ENCODE measurements around the gene LRRC37A3. TPM values are rescaled to one million over a fixed set of nuclear protein-coding genes. Genes with fewer than 3 reads are reported as not detected.
"Not testable (repeated sequence)": the region's sequence is repeated elsewhere in the genome, so short reads cannot be mapped to it uniquely, and the experiment has no call there.

LRRC37A3 gene
- polyA plus RNA-seq, 1 donor from 2014 or later: 4.2 TPM

- not testable (repeated sequence) for H3K9me3 Mint-ChIP-seq, H3K36me3 Mint-ChIP-seq, H3K27me3 Mint-ChIP-seq, H3K27ac Mint-ChIP-seq
- peaks cover 8 to 16% (median 8%) of the 10 kb centered on the region in 3 donors for H3K4me1 Mint-ChIP-seq
- peak overlapping the region in 1 of 4 donors; percentile 69 for H3K4me3 Mint-ChIP-seq
Measured at GRCh38 chr17:64829824-64830630, 89.3 kb downstream of the LRRC37A3 start.

- H3K27ac Mint-ChIP-seq, H3K27me3 Mint-ChIP-seq, H3K36me3 Mint-ChIP-seq, H3K9me3 Mint-ChIP-seq: not testable (repeated sequence)
- Mint-ChIP-seq H3K4me3 (peak overlapping the region in 1 of 4 donors; percentile 33), H3K4me1 (peaks cover 6 to 14% (median 6%) of the 10 kb centered on the region in 3 donors)
Measured at GRCh38 chr17:64829068-64829467, 90.2 kb downstream of the LRRC37A3 start.

- not testable (repeated sequence) for H3K4me1 Mint-ChIP-seq, H3K27ac Mint-ChIP-seq, H3K27me3 Mint-ChIP-seq, H3K9me3 Mint-ChIP-seq, H3K36me3 Mint-ChIP-seq, H3K4me3 Mint-ChIP-seq
Measured at GRCh38 chr17:64818904-64819303, 100.4 kb downstream of the LRRC37A3 start.

GRCh38 chr17:64815833-64816198, 103.5 kb downstream of the LRRC37A3 start:
- H3K4me1 Mint-ChIP-seq, H3K36me3 Mint-ChIP-seq, H3K4me3 Mint-ChIP-seq: not testable (repeated sequence)

GRCh38 chr17:64814993-64815832, 104.1 kb downstream of the LRRC37A3 start:
- H3K27me3 Mint-ChIP-seq, H3K4me3 Mint-ChIP-seq, H3K36me3 Mint-ChIP-seq, H3K9me3 Mint-ChIP-seq, H3K4me1 Mint-ChIP-seq: not testable (repeated sequence)
- H3K27ac Mint-ChIP-seq: peak overlapping the region in 1 of 3 donors; percentile 67

More at GRCh38 chr17:64815833-64816198, 103.5 kb downstream of the LRRC37A3 start:
- H3K27me3 Mint-ChIP-seq, H3K9me3 Mint-ChIP-seq: not testable (repeated sequence)
- H3K27ac Mint-ChIP-seq: peak overlapping the region in 1 of 3 donors; percentile 67

- H3K4me3 Mint-ChIP-seq: peak overlapping the region in 3 of 4 donors; percentile 49 to 89 (median 65)
- H3K27me3 Mint-ChIP-seq, H3K36me3 Mint-ChIP-seq, H3K9me3 Mint-ChIP-seq: not testable (repeated sequence)
- H3K4me1 Mint-ChIP-seq: peaks cover 10 to 15% (median 11%) of the 10 kb centered on the region in 3 donors
- peak overlapping the region; percentile 48 to 78 (median 59) for H3K27ac Mint-ChIP-seq
Measured at GRCh38 chr17:64808178-64808977, 110.9 kb downstream of the LRRC37A3 start.

Other genes with a start within 250 kb of the LRRC37A3 start
- 37.3 TPM for gene GNA13, start 137.3 kb upstream of the LRRC37A3 start, polyA plus RNA-seq
- gene RGS9, start 217.9 kb upstream of the LRRC37A3 start, polyA plus RNA-seq: 0.61 TPM

Data from IgD-negative memory B cell (primary cell).